ENCODE measurements around the gene UBC. TPM values are rescaled to one million over a fixed set of nuclear protein-coding genes. Genes with fewer than 3 reads are reported as not detected.

UBC gene
- total and polyA plus RNA-seq, 9 of the 15 experiments (the other 6 are each of a cell fraction or from before 2014, with no cell fraction given) = 533 to 1,153 (median 813) TPM

- TF ChIP-seq, protein P1, sequence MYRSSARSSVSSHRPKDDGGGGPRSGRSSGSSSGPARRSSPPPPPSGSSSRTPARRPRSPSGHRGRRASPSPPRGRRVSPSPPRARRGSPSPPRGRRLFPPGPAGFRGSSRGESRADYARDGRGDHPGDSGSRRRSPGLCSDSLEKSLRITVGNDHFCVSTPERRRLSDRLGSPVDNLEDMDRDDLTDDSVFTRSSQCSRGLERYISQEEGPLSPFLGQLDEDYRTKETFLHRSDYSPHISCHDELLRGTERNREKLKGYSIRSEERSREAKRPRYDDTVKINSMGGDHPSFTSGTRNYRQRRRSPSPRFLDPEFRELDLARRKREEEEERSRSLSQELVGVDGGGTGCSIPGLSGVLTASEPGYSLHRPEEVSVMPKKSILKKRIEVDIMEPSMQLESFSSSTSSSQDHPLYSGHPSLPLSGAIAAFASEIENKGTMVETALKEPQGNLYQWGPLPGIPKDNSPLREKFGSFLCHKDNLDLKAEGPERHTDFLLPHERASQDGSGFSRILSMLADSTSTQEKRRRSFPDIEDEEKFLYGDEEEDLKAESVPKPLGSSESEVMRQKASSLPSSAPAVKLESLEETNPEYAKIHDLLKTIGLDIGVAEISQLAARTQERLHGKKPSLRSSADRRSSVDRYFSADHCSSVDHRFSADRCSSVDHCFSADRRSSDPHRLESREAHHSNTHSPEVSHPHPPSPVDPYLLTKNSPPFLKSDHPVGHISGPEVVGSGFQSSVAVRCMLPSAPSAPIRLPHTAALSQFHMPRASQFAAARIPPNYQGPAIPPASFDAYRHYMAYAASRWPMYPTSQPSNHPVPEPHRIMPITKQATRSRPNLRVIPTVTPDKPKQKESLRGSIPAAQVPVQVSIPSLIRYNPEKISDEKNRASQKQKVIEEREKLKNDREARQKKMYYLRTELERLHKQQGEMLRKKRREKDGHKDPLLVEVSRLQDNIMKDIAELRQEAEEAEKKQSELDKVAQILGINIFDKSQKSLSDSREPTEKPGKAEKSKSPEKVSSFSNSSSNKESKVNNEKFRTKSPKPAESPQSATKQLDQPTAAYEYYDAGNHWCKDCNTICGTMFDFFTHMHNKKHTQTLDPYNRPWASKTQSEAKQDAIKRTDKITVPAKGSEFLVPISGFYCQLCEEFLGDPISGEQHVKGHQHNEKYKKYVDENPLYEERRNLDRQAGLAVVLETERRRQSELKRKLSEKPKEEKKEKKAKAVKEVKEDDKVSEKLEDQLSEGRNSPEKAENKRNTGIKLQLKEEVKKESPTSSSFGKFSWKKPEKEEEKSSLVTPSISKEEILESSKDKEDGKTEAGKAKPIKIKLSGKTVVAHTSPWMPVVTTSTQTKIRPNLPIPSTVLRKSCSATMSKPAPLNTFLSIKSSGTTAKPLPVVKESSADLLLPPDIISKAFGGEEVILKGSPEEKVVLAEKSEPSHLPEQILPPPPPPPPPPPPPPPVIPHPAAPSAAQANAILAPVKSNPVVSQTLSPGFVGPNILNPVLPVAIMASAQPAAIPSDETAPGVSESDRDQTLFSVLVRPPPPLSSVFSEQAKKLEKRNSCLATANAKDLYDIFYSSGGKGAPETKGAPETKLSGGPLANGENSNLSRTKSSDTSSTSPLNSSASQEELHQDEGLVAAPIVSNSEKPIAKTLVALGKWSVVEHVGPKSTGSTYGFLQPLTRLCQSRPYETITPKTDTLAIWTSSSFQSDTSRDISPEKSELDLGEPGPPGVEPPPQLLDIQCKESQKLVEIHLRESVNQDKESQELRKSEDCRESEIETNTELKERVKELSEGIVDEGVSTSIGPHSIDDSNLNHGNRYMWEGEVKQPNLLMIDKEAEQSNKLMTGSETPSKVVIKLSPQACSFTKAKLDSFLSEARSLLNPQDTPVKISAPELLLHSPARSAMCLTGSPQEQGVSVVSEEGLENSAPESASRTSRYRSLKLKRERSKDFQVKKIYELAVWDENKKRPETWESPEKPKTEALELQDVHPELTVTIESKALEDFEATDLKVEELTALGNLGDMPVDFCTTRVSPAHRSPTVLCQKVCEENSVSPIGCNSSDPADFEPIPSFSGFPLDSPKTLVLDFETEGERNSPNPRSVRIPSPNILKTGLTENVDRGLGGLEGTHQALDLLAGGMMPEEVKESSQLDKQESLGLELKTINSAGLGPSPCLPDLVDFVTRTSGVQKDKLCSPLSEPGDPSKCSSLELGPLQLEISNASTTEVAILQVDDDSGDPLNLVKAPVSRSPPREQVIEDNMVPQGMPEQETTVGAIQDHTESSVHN (IDR thresholded peaks at IDR 0.05; ENCODE audit: borderline replicate concordance in 1 of 2, low read depth in 1 of 2) = peak in 1 of 2 experiments; percentile 70; a peak in 1 of 4 replicates
- no peak for TF ChIP-seq PBX2 (CRISPR knock-in tag; IDR thresholded peaks at IDR 0.05; ENCODE audit: low read depth)
- peak; percentile 67 for TF ChIP-seq PBX2 (tag; conservative IDR thresholded peaks at IDR 0.05; ENCODE audit: low read depth)
- TF ChIP-seq SMAD4 (CRISPR knock-in tag; conservative IDR thresholded peaks at IDR 0.05) = 0 out of 2 replicates have a peak, but pooled peaks have one; percentile 11
- TF ChIP-seq, protein P2, sequence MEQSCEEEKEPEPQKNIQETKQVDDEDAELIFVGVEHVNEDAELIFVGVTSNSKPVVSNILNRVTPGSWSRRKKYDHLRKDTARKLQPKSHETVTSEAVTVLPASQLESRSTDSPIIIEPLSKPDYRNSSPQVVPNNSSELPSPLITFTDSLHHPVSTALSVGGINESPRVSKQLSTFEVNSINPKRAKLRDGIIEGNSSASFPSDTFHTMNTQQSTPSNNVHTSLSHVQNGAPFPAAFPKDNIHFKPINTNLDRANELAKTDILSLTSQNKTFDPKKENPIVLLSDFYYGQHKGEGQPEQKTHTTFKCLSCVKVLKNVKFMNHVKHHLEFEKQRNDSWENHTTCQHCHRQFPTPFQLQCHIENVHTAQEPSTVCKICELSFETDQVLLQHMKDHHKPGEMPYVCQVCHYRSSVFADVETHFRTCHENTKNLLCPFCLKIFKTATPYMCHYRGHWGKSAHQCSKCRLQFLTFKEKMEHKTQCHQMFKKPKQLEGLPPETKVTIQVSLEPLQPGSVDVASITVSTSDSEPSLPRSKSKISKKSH (CRISPR knock-in tag; IDR thresholded peaks at IDR 0.05) = no peak
- peak; percentile 83 for TF ChIP-seq MEIS2 (IDR thresholded peaks at IDR 0.05; ENCODE audit: partially characterized antibody)
- TF ChIP-seq RCOR1 (IDR thresholded peaks at IDR 0.05; ENCODE audit: borderline replicate concordance in 1 of 2, low read depth in 2 of 2, low read length in 2 of 2) = peak in 1 of 2 experiments; percentile 66; a peak in 2 of 4 replicates
- no peak for TF ChIP-seq HNRNPH1 (optimal IDR thresholded peaks at IDR 0.05; ENCODE audit: low read depth, low read length)
- peak; percentile 82 for TF ChIP-seq JUND (IDR thresholded peaks at IDR 0.05; ENCODE audit: borderline replicate concordance, low read depth, low read length)
- TF ChIP-seq JUND (tag; IDR thresholded peaks at IDR 0.05; ENCODE audit: borderline replicate concordance, low read depth, low read length) = peak; percentile 83
Measured at GRCh38 chr12:124919521-124920352, 5.3 kb upstream of the UBC start (continued).

Measured in K562 (cell line).